Measurements from ENCODE around the gene SCGB1A1. TPM values are rescaled to one million over a fixed set of nuclear protein-coding genes. Genes with fewer than 3 reads are reported as not detected.

The SCGB1A1 gene
- polyA plus RNA-seq, 3 donors: not detected

DNA sequence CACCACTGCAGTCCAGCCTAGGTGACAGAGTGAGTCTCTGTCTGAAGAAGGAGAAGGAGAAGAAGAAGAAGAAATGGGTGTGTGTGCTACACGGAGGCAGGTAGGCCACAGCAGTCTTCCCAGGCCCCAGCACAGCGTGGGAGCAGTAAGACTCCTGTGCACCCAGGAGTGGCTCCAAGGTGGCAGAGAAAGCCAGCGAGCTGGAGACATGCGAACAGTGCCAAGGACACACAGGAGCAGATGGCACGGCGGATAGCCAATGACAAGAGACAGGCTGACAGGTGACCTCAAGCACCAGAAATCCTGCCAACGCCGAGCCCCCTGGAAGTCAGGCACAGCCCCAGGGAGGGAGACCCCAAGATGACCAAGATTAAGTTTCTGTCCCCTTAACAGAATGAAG is 9.0 kb upstream of the SCGB1A1 start:
- H3K9ac ChIP-seq (ENCODE audit: insufficient read depth, low read length, poor library complexity, severe bottlenecking): no peak overlapping the region
- WGBS (ENCODE audit: insufficient coverage): 94% methylated on average over 6 of the region's 8 CpGs

DNA sequence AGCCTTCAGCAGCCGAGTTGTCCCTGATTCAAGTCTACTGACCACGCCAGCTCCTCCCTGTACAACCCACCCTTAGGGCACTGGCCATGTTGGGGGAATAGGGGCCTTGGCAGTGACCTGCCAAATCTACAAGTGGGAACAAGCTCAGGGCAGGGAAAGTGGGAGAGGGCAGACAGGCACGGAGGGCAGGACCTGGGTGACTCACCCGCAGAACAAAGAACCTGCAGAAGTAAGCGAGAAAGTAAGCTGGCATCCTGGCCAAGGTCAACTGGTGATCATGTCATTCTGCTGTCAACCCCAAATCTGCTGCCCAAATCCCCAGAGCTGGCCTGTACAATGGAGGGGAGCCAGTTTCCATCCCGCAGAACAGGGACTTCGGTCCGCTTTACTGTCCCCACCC is 7.9 kb upstream of the SCGB1A1 start:
- Histone ChIP-seq H3K4me1 (ENCODE audit: control insufficient read depth in 1 of 2, insufficient read depth in 2 of 2, low read length in 2 of 2) (peaks cover 7 to 11% of the 10 kb centered on the region in 2 donors), H4K20me1 (ENCODE audit: insufficient read depth, low read length) (no peaks in the 10 kb centered on the region), H3K9ac (ENCODE audit: insufficient read depth, low read length, poor library complexity, severe bottlenecking) (no peak overlapping the region), H3K27ac (ENCODE audit: low read depth in 1 of 2, low read length in 2 of 2) (no peak overlapping the region), H3K4me2 (replicated peaks; ENCODE audit: extremely low read depth, low read length, poor library complexity, severe bottlenecking) (no peak overlapping the region), H3K36me3 (replicated peaks in 1 of 2; ENCODE audit: control insufficient read depth in 1 of 2, insufficient read depth in 2 of 2, low read length in 2 of 2) (peaks cover 0 to 8% of the 10 kb centered on the region in 2 donors), H3K79me2 (ENCODE audit: insufficient read depth, low read length) (no peaks in the 10 kb centered on the region), H2AFZ (ENCODE audit: insufficient read depth, low read depth, low read length, poor library complexity, severe bottlenecking) (no peak overlapping the region), H3K4me3 (replicated peaks in 1 of 3; ENCODE audit: low read depth in 2 of 3, low read length in 3 of 3) (no peak overlapping the region), H3K9me3 (replicated peaks in 1 of 2; ENCODE audit: control insufficient read depth in 1 of 2, insufficient read depth in 1 of 2, low read length in 2 of 2) (no peaks in the 10 kb centered on the region), H3K27me3 (ENCODE audit: control insufficient read depth in 2 of 2, insufficient read depth in 2 of 2, low read length in 2 of 2) (no peaks in the 10 kb centered on the region)
- Mint-ChIP-seq H3K27ac (no peak overlapping the region), H3K4me1 (peaks cover 9% of the 10 kb centered on the region), H3K9me3 (peaks cover 0 to 2% (median 0%) of the 10 kb centered on the region in 7 donors), H3K4me3 (no peak overlapping the region), H3K36me3 (peaks cover 10 to 34% of the 10 kb centered on the region in 2 donors), H3K27me3 (ENCODE audit: low read depth in 3 of 3) (peaks cover 1 to 2% (median 2%) of the 10 kb centered on the region in 3 donors)
- TF ChIP-seq, protein P1, sequence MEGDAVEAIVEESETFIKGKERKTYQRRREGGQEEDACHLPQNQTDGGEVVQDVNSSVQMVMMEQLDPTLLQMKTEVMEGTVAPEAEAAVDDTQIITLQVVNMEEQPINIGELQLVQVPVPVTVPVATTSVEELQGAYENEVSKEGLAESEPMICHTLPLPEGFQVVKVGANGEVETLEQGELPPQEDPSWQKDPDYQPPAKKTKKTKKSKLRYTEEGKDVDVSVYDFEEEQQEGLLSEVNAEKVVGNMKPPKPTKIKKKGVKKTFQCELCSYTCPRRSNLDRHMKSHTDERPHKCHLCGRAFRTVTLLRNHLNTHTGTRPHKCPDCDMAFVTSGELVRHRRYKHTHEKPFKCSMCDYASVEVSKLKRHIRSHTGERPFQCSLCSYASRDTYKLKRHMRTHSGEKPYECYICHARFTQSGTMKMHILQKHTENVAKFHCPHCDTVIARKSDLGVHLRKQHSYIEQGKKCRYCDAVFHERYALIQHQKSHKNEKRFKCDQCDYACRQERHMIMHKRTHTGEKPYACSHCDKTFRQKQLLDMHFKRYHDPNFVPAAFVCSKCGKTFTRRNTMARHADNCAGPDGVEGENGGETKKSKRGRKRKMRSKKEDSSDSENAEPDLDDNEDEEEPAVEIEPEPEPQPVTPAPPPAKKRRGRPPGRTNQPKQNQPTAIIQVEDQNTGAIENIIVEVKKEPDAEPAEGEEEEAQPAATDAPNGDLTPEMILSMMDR (IDR thresholded peaks at IDR 0.05): no peak
- DNase-seq: no peak
- intact Hi-C loops (cut with micrococcal nuclease): no loop called here
- 97% methylated on average over 6 of the region's 8 CpGs for WGBS (ENCODE audit: insufficient coverage)

More for the DNA sequence above, 9.0 kb upstream of the SCGB1A1 start:
- no peak overlapping the region for H3K4me2 ChIP-seq (replicated peaks; ENCODE audit: extremely low read depth, low read length, poor library complexity, severe bottlenecking)
- H2AFZ ChIP-seq (ENCODE audit: insufficient read depth, low read depth, low read length, poor library complexity, severe bottlenecking): no peak overlapping the region
- no peak overlapping the region for H3K4me3 Mint-ChIP-seq
- no peak for DNase-seq
- TF ChIP-seq, protein P1 (IDR thresholded peaks at IDR 0.05): no peak
- intact Hi-C loops (cut with micrococcal nuclease): no loop called here
- peaks cover 4% of the 10 kb centered on the region for H3K4me1 Mint-ChIP-seq
- no peaks in the 10 kb centered on the region for H3K27me3 ChIP-seq (ENCODE audit: control insufficient read depth in 2 of 2, insufficient read depth in 2 of 2, low read length in 2 of 2)
- H3K9me3 ChIP-seq (replicated peaks in 1 of 2; ENCODE audit: control insufficient read depth in 1 of 2, insufficient read depth in 1 of 2, low read length in 2 of 2): no peaks in the 10 kb centered on the region
- peaks cover under 1 to 5% of the 10 kb centered on the region in 2 donors for H3K4me1 ChIP-seq (ENCODE audit: control insufficient read depth in 1 of 2, insufficient read depth in 2 of 2, low read length in 2 of 2)
- H3K79me2 ChIP-seq (ENCODE audit: insufficient read depth, low read length): no peaks in the 10 kb centered on the region
- peaks cover 1 to 2% (median 2%) of the 10 kb centered on the region in 3 donors for H3K27me3 Mint-ChIP-seq (ENCODE audit: low read depth in 3 of 3)
- peaks cover 0 to 2% (median 0%) of the 10 kb centered on the region in 7 donors for H3K9me3 Mint-ChIP-seq
- no peak overlapping the region for H3K4me3 ChIP-seq (replicated peaks in 1 of 3; ENCODE audit: low read depth in 2 of 3, low read length in 3 of 3)
- peaks cover 0 to 7% of the 10 kb centered on the region in 2 donors for H3K36me3 ChIP-seq (replicated peaks in 1 of 2; ENCODE audit: control insufficient read depth in 1 of 2, insufficient read depth in 2 of 2, low read length in 2 of 2)
- H4K20me1 ChIP-seq (ENCODE audit: insufficient read depth, low read length): no peaks in the 10 kb centered on the region
- peak overlapping the region in 1 of 7 donors; percentile 2 for H3K27ac Mint-ChIP-seq
- peaks cover 10 to 37% of the 10 kb centered on the region in 2 donors for H3K36me3 Mint-ChIP-seq
- no peak overlapping the region for H3K27ac ChIP-seq (ENCODE audit: low read depth in 1 of 2, low read length in 2 of 2)
